Adrenal gland (tissue), 12 donors: ENCODE measurements around the gene TDO2. TPM values are rescaled to one million over a fixed set of nuclear protein-coding genes. Genes with fewer than 3 reads are reported as not detected.

ENCODE experiments used
- DNase-seq, 7 donors: peaks; one replicate each; pipeline ENCODE4 v3.0.0-alpha.2; 2019 to 2020
- H3K27ac ChIP-seq, 5 donors: fragments of 200-600 bp; sonication (generic) in 4 of 5; 1 replicate in 3 of 5; 2 replicates in 2 of 5; pipeline versions ENCODE4 v1.5.1 to v1.8.0; 2016 to 2020; ENCODE audit warnings: mild to moderate bottlenecking in 1 of 5
- H3K27me3 ChIP-seq: fragments of 200-600 bp; 2 replicates; pipeline ENCODE4 v1.8.0; 2021
- H3K36me3 ChIP-seq, 2 donors: fragments of 200-600 bp; replicated peaks in 1 of 2; 1 replicate in 1 of 2; 2 replicates in 1 of 2; pipeline versions ENCODE4 v1.5.1 to v1.8.0; 2018 to 2022
- H3K4me1 ChIP-seq, 2 donors: fragments of 200-600 bp; replicated peaks in 1 of 2; 1 replicate in 1 of 2; 2 replicates in 1 of 2; pipeline versions ENCODE4 v1.5.1 to v1.8.0; 2018 to 2021
- H3K4me3 ChIP-seq, 4 donors: fragments of 200-600 bp; sonication (generic) in 3 of 4; one replicate each; pipeline ENCODE4 v1.5.1; 2016 to 2018
- H3K9me3 ChIP-seq, 3 donors: fragments of 200-600 bp; sonication (generic) in 1 of 3; replicated peaks in 1 of 3; 1 replicate in 2 of 3; 2 replicates in 1 of 3; pipeline versions ENCODE4 v1.5.1 to v1.8.0; 2016 to 2021
- POLR2A ChIP-seq, 2 donors: fragments of 450-650 bp; IDR thresholded peaks; one replicate each; pipeline ENCODE4 v1.6.1; 2017; ENCODE audit warnings: antibody characterized with exemption in 2 of 2, mild to moderate bottlenecking in 2 of 2, moderate library complexity in 1 of 2
- WGBS, 4 donors: extraction: QIAGEN DNeasy Blood & Tissue Kit in 2 of 4; methylation state at CpG; one replicate each; pipeline versions ENCODE4 v1.1.5 to v1.1.7; 2013 to 2017; 5-methylcytosine and 5-hydroxymethylcytosine counted together
- intact Hi-C, 2 donors: fragments of 100-400 bp; cut with DNase I; formaldehyde crosslinking; loops; one replicate each; pipeline versions ENCODE4 v1.14.1 to v1.15.0; 2022 to 2023
- polyA plus RNA-seq, 3 donors: library from polyadenylated mRNA; stranded (reverse); fragments of 200-250 nt in 2 of 3; fragments of 350-450 nt in 1 of 3; fragmentation: Illumina TruSeq in 1 of 3; extraction: RNeasy Lipid Tissue Mini Kit (QIAGEN cat#74804) in 1 of 3; gene quantifications; one replicate each; pipeline ENCODE4 v1.2.3, GENCODE V29; 2013 to 2014
- total RNA-seq, 9 donors: library from RNA; depleted of rRNA in 4 of 9; stranded (reverse); fragments of >200 nt in 4 of 9; fragments of 120-200 nt in 1 of 9; fragmentation: NEBNext Ultra II Directional in 1 of 9; extraction: Animal tissue kit (Norgen Biotek cat#: 25700) in 1 of 9; gene quantifications; one replicate each; pipeline versions ENCODE4 v1.1.0 to v1.2.4, GENCODE V29; 2013 to 2023
- TF ChIP-seq, protein P1 (sequence below), 6 experiments: fragments of 450-650 bp in 4 of 6; fragments of 200-600 bp in 2 of 6; sonication (generic) in 1 of 6; IDR thresholded peaks; 1 replicate in 5 of 6; 2 replicates in 1 of 6; pipeline versions ENCODE4 v1.5.1 to v1.8.0; 2016 to 2021; ENCODE audit warnings: antibody characterized with exemption in 6 of 6, mild to moderate bottlenecking in 2 of 6, moderate library complexity in 1 of 6
- donor health status: healthy with polysubstance abuse.
- donor health status: Bipolar disorder and iron deficiency.
- donor health status: DM: yes; HTN: yes; CAD: no.
- donor health status: DM: no; HTN: no; CAD: no.
- donor health status: DM: no; HTN: no; CAD: no.
- donor health status: DM: yes; HTN: yes; CAD: no.

The TDO2 gene
- total and polyA plus RNA-seq, 12 donors: 0.56 to 9.8 (median 2.6) TPM

- Histone ChIP-seq H3K27me3 (no peaks in the 10 kb centered on the region), H3K4me1 (no peaks in the 10 kb centered on the region), H3K27ac (no peak overlapping the region), H3K9me3 (no peaks in the 10 kb centered on the region), H3K36me3 (no peaks in the 10 kb centered on the region), H3K4me3 (no peak overlapping the region)
- intact Hi-C loops: no loop called here
- WGBS, 4 donors: 78 to 83% (median 81%) methylated on average over 8 of the region's 8 CpGs
- DNase-seq: no peak
- TF ChIP-seq, protein P1, sequence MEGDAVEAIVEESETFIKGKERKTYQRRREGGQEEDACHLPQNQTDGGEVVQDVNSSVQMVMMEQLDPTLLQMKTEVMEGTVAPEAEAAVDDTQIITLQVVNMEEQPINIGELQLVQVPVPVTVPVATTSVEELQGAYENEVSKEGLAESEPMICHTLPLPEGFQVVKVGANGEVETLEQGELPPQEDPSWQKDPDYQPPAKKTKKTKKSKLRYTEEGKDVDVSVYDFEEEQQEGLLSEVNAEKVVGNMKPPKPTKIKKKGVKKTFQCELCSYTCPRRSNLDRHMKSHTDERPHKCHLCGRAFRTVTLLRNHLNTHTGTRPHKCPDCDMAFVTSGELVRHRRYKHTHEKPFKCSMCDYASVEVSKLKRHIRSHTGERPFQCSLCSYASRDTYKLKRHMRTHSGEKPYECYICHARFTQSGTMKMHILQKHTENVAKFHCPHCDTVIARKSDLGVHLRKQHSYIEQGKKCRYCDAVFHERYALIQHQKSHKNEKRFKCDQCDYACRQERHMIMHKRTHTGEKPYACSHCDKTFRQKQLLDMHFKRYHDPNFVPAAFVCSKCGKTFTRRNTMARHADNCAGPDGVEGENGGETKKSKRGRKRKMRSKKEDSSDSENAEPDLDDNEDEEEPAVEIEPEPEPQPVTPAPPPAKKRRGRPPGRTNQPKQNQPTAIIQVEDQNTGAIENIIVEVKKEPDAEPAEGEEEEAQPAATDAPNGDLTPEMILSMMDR (IDR thresholded peaks at IDR 0.05): no peak
- no peak for TF ChIP-seq POLR2A (IDR thresholded peaks at IDR 0.05)
Observed at GRCh38 chr4:155964016-155964891, 60.8 kb downstream of the TDO2 start.

- WGBS, 4 donors: 81 to 89% (median 83%) methylated on average over 2 of the region's 2 CpGs
- no peak for DNase-seq
- Histone ChIP-seq H3K4me1 (no peaks in the 10 kb centered on the region), H3K27me3 (peaks cover 4% of the 10 kb centered on the region), H3K27ac (no peak overlapping the region), H3K4me3 (no peak overlapping the region), H3K36me3 (no peaks in the 10 kb centered on the region), H3K9me3 (no peaks in the 10 kb centered on the region)
- TF ChIP-seq, protein P1 (IDR thresholded peaks at IDR 0.05): no peak
- no peak for TF ChIP-seq POLR2A (IDR thresholded peaks at IDR 0.05)
- intact Hi-C loops: no loop called here
Observed at GRCh38 chr4:155966171-155966570, 62.7 kb downstream of the TDO2 start.

DNA sequence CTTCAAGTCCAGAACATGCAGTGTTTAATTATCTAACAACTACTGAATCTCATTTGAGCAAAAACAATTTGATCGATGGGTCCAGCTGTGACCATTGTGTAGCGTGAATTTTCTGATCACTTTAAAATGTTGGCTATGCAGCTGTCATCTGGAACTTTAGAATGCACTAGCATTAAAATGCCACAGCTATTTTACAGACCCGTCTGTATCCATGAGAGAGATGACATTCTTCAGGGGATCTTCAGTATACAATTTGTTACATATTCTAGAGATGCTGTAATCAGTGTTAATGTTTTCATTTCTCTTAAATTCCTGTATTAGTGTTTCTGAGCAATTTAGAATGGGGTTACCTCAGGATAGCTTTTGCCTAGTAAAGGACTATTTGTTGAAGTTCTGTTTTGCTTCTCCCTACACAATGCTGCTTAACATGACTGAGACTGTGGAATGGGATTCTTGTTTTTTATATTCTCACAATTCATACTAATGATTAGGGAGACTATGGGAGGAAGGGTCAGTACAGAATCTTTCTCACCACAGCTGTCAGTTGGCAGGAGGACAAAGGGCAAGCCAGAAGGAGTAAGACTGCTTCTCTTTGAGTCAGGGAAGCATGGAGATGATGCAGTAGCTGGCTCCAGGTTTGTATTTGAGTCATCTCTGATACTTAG is 63.4 kb downstream of the TDO2 start:
- H3K9me3 ChIP-seq: no peaks in the 10 kb centered on the region
- no peaks in the 10 kb centered on the region for H3K4me1 ChIP-seq
- H3K27me3 ChIP-seq: peaks cover 4% of the 10 kb centered on the region
- H3K4me3 ChIP-seq: no peak overlapping the region
- intact Hi-C loops: no loop called here
- no peak for TF ChIP-seq POLR2A (IDR thresholded peaks at IDR 0.05)
- TF ChIP-seq, protein P1 (IDR thresholded peaks at IDR 0.05): no peak
- no peak for DNase-seq
- H3K27ac ChIP-seq: no peak overlapping the region
- H3K36me3 ChIP-seq: no peaks in the 10 kb centered on the region
- 75 to 86% (median 77%) methylated on average over 3 of the region's 3 CpGs for WGBS, 4 donors

Other genes starting within 250 kb of the TDO2 start
- gene GUCY1A1, start 236.8 kb upstream of the TDO2 start, total RNA-seq: 10 to 100 TPM in 5 of 9 donors, 1 to 10 TPM in 4; 4.9 to 17.1 (median 11.1) TPM
- 10 to 100 TPM in 1 of 3 donors, 1 to 10 TPM in 2; 2.3 to 10.8 (median 3.8) TPM for gene GUCY1A1, start 236.8 kb upstream of the TDO2 start, polyA plus RNA-seq
- gene GUCY1B1, start 144.7 kb upstream of the TDO2 start, total RNA-seq: 1 to 10 TPM in 8 of 9 donors, under 1 TPM in 1; 0.87 to 5.1 (median 2.7) TPM
- gene GUCY1B1, start 144.7 kb upstream of the TDO2 start, polyA plus RNA-seq: 10 to 100 TPM in 1 of 3 donors, 1 to 10 TPM in 2; 4.3 to 11.6 (median 4.4) TPM
- not detected for gene ASIC5, start 37.4 kb upstream of the TDO2 start, total RNA-seq
- gene ASIC5, start 37.4 kb upstream of the TDO2 start, polyA plus RNA-seq: not detected
- 10 to 100 TPM; 22.4 to 46.9 (median 33.2) TPM for gene CTSO, start 50.2 kb downstream of the TDO2 start, total RNA-seq
- gene CTSO, start 50.2 kb downstream of the TDO2 start, polyA plus RNA-seq: 10 to 100 TPM in 1 of 3 donors, 1 to 10 TPM in 2; 5.0 to 45.3 (median 5.4) TPM